WTC11 (cell line): Measurements from ENCODE around the gene SGPP2. TPM values are rescaled to one million over a fixed set of nuclear protein-coding genes. Genes with fewer than 3 reads are reported as not detected.
A peak's percentile ranks its signal among the peaks of the same experiment; 100 is the strongest.

Experiments
- ATAC-seq: fragments of 200-7000 bp; cut with Tn5 transposase; 2 replicates; pipeline ENCODE4 v1.10.0; 2021; ENCODE audit warnings: mild to moderate bottlenecking, moderate library complexity
- CTCF ChIA-PET: fragments of 300-600 bp; sonication (Branson Sonifier 250); formaldehyde crosslinking; loops from one replicate; lab custom pipeline; 2021; ENCODE audit warnings: antibody characterized with exemption; lab: Charles Lee
- POLR2A ChIA-PET: fragments of 350-600 bp; sonication (Branson Sonifier 250); formaldehyde crosslinking; loops from one replicate; lab custom pipeline; 2021; ENCODE audit warnings: antibody characterized with exemption; lab: Charles Lee
- DNase-seq: peaks from one replicate; pipeline ENCODE4 v3.0.0; 2021; ENCODE audit warnings: low spot score
- H3K27ac Mint-ChIP-seq: 2 replicates; pipeline ENCODE4 v1.8.0; 2021; ENCODE audit warnings: mixed read lengths
- H3K27me3 Mint-ChIP-seq: 2 replicates; pipeline ENCODE4 v1.8.0; 2021; ENCODE audit warnings: low read depth, mild to moderate bottlenecking, moderate library complexity, mixed read lengths
- H3K36me3 Mint-ChIP-seq: 2 replicates; pipeline ENCODE4 v1.8.0; 2021; ENCODE audit warnings: mixed read lengths
- H3K4me1 Mint-ChIP-seq: 2 replicates; pipeline ENCODE4 v1.8.0; 2022; ENCODE audit warnings: mixed read lengths
- H3K4me3 Mint-ChIP-seq: 2 replicates; pipeline ENCODE4 v1.8.0; 2021; ENCODE audit warnings: mild to moderate bottlenecking, moderate library complexity, mixed read lengths
- H3K9me3 Mint-ChIP-seq: 2 replicates; pipeline ENCODE4 v1.8.0; 2021; ENCODE audit warnings: mixed read lengths
- ARID4B ChIP-seq: sonication (generic); formaldehyde crosslinking; IDR thresholded peaks from 2 replicates; pipeline ENCODE4 v1.8.0; 2023; ENCODE audit warnings: missing genetic modification reagents, mild to moderate bottlenecking, borderline replicate concordance
- ATF2 ChIP-seq: sonication (generic); formaldehyde crosslinking; IDR thresholded peaks from 2 replicates; pipeline ENCODE4 v1.8.1; 2022; ENCODE audit warnings: low read depth, missing genetic modification reagents, borderline replicate concordance
- CREB1 ChIP-seq: sonication (generic); formaldehyde crosslinking; IDR thresholded peaks from 2 replicates; pipeline ENCODE4 v1.8.0; 2023; ENCODE audit warnings: mild to moderate bottlenecking, missing genetic modification reagents
- E2F1 ChIP-seq: sonication (generic); formaldehyde crosslinking; IDR thresholded peaks from 2 replicates; pipeline ENCODE4 v1.8.0; 2022; ENCODE audit warnings: mild to moderate bottlenecking, missing genetic modification reagents
- FOXK1 ChIP-seq: sonication (generic); formaldehyde crosslinking; IDR thresholded peaks from 2 replicates; pipeline ENCODE4 v1.8.0; 2022; ENCODE audit warnings: mild to moderate bottlenecking, moderate library complexity, missing genetic modification reagents
- GABPB1 ChIP-seq: sonication (generic); formaldehyde crosslinking; IDR thresholded peaks from 2 replicates; pipeline ENCODE4 v1.8.1; 2023; ENCODE audit warnings: mild to moderate bottlenecking, missing genetic modification reagents
- GRHL2 ChIP-seq: fragments of 250-450 bp; sonication (Bioruptor Pico); IDR thresholded peaks from 2 replicates; pipeline ENCODE4 v1.8.0; 2022; ENCODE audit warnings: mild to moderate bottlenecking, moderate library complexity; ENCODE audit not compliant: insufficient replicate concordance, severe bottlenecking
- HMGA2 ChIP-seq: fragments of 250-450 bp; sonication (Bioruptor Pico); IDR thresholded peaks from 2 replicates; pipeline ENCODE4 v1.4.0; 2021; ENCODE audit warnings: mild to moderate bottlenecking, moderate library complexity
- KAT7 ChIP-seq: sonication (generic); formaldehyde crosslinking; IDR thresholded peaks from 2 replicates; pipeline ENCODE4 v1.8.1; 2023; ENCODE audit warnings: missing genetic modification reagents, mild to moderate bottlenecking, borderline replicate concordance
- MXD4 ChIP-seq: fragments of 250-450 bp; sonication (Bioruptor Pico); IDR thresholded peaks from 2 replicates; pipeline ENCODE4 v1.8.0; 2021; ENCODE audit warnings: mild to moderate bottlenecking, moderate library complexity, borderline replicate concordance
- NR3C1 ChIP-seq: sonication (generic); formaldehyde crosslinking; conservative IDR thresholded peaks from 2 replicates; pipeline ENCODE4 v1.8.1; 2023; ENCODE audit warnings: low read depth, mild to moderate bottlenecking, missing genetic modification reagents
- SMAD4 ChIP-seq: sonication (generic); formaldehyde crosslinking; IDR thresholded peaks from 2 replicates; pipeline ENCODE4 v1.8.0; 2022; ENCODE audit warnings: mild to moderate bottlenecking, missing genetic modification reagents
- TEAD1 ChIP-seq: sonication (generic); formaldehyde crosslinking; IDR thresholded peaks from 2 replicates; pipeline ENCODE4 v1.8.0; 2022; ENCODE audit warnings: mild to moderate bottlenecking, missing genetic modification reagents
- ZNF219 ChIP-seq: sonication (generic); formaldehyde crosslinking; IDR thresholded peaks from 2 replicates; pipeline ENCODE4 v1.8.0; 2023; ENCODE audit warnings: missing genetic modification reagents, mild to moderate bottlenecking, borderline replicate concordance
- ZNF232 ChIP-seq: sonication (generic); formaldehyde crosslinking; IDR thresholded peaks from 2 replicates; pipeline ENCODE4 v1.8.0; 2022; ENCODE audit warnings: mild to moderate bottlenecking, missing genetic modification reagents
- ZNF317 ChIP-seq: sonication (generic); formaldehyde crosslinking; IDR thresholded peaks from 2 replicates; pipeline ENCODE4 v1.8.1; 2023; ENCODE audit warnings: low read depth, mild to moderate bottlenecking, moderate library complexity, missing genetic modification reagents, borderline replicate concordance
- ZNF423 ChIP-seq: fragments of 250-450 bp; sonication (Bioruptor Pico); IDR thresholded peaks from 2 replicates; pipeline ENCODE4 v2.1.2; 2022; ENCODE audit warnings: mild to moderate bottlenecking, moderate library complexity
- total RNA-seq: library from RNA; stranded (reverse); gene quantifications from 3 replicates; pipeline ENCODE4 v1.2.3, GENCODE V29; 2021
- TF ChIP-seq, protein P1 (sequence below): fragments of 200-600 bp; IDR thresholded peaks from 2 replicates; pipeline ENCODE4 v1.8.0; 2022; ENCODE audit warnings: antibody characterized with exemption
- TF ChIP-seq, protein P2 (sequence below): fragments of 250-450 bp; sonication (Bioruptor Pico); IDR thresholded peaks from 2 replicates; pipeline ENCODE4 v2.1.2; 2022; ENCODE audit warnings: mild to moderate bottlenecking, moderate library complexity
- TF ChIP-seq, protein P3 (sequence below): fragments of 250-450 bp; sonication (Bioruptor Pico); IDR thresholded peaks from 2 replicates; pipeline ENCODE4 v1.8.0; 2021; ENCODE audit warnings: mild to moderate bottlenecking

Gene SGPP2
- total RNA-seq, 1 experiment from 2014 or later: 0.07 TPM

- H3K36me3 Mint-ChIP-seq: no peaks in the 10 kb centered on the region
- no peak for DNase-seq
- H3K9me3 Mint-ChIP-seq: no peaks in the 10 kb centered on the region
- no peak overlapping the region for H3K27ac Mint-ChIP-seq
- H3K4me1 Mint-ChIP-seq: peaks cover 17% of the 10 kb centered on the region
- TF ChIP-seq TEAD1 (CRISPR knock-in tag): no peak
- peaks cover 90% of the 10 kb centered on the region for H3K27me3 Mint-ChIP-seq
- CTCF ChIA-PET: interaction anchor here (1.2 kb wide), 1 partner anchor 139 kb away, joined by 3 read pairs; no protein-coding TSS in a partner anchor
- POLR2A ChIA-PET: no interaction called here
- peak overlapping the region; percentile 82 for H3K4me3 Mint-ChIP-seq
- no peak for ATAC-seq
Observed at GRCh38 chr2:222423186-222423585, 1.2 kb upstream of the SGPP2 start.

DNA sequence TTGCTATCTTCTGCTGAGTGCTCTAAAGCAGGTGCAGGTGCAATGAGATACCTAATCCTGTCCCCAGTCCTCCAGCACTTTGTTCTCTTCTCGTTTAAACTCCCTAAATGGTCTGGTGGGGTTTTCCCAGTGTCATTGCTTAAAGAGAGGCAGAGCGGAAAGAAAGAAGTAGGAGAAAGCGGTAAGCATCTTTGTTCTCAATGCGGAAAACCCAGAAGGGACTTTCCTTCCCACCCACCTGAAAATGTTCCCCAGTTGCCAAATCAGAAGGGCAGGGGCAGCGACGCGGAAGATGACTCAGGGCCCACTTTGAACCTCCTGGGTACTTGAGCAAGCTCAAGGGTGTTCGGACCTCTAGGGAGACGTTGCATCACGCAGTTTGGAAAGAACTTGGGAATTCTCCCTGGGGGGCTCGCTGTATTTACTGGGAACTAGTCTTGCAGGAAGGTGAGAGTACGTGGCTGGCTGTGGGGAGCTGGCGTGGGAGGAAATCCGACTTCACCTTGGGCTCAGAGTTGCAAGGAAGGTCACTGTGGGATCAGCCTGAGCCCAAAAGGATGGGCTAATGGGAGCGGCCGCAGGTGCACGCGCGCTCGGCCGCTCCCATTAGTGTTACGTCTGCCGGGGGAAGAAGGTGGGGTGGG, 589 bp upstream of the SGPP2 start:
- ATAC-seq (peak; percentile 42; the same call in 1 of the 2 replicates), DNase-seq (no peak)
- peaks cover 90% of the 10 kb centered on the region for H3K27me3 Mint-ChIP-seq
- TF ChIP-seq FOXK1 (CRISPR knock-in tag) (no peak), HMGA2 (CRISPR knock-in tag) (no peak), ZNF423 (CRISPR knock-in tag) (no peak), NR3C1 (CRISPR knock-in tag) (no peak), ATF2 (no peak), MXD4 (CRISPR knock-in tag) (no peak), GABPB1 (no peak), ARID4B (CRISPR knock-in tag) (no peak), CREB1 (CRISPR knock-in tag) (no peak), KAT7 (no peak), SMAD4 (CRISPR knock-in tag) (no peak), E2F1 (CRISPR knock-in tag) (no peak), ZNF232 (CRISPR knock-in tag) (no peak), GRHL2 (CRISPR knock-in tag) (no peak), ZNF219 (CRISPR knock-in tag) (no peak), ZNF317 (CRISPR knock-in tag) (no peak)
- TF ChIP-seq, protein P1, sequence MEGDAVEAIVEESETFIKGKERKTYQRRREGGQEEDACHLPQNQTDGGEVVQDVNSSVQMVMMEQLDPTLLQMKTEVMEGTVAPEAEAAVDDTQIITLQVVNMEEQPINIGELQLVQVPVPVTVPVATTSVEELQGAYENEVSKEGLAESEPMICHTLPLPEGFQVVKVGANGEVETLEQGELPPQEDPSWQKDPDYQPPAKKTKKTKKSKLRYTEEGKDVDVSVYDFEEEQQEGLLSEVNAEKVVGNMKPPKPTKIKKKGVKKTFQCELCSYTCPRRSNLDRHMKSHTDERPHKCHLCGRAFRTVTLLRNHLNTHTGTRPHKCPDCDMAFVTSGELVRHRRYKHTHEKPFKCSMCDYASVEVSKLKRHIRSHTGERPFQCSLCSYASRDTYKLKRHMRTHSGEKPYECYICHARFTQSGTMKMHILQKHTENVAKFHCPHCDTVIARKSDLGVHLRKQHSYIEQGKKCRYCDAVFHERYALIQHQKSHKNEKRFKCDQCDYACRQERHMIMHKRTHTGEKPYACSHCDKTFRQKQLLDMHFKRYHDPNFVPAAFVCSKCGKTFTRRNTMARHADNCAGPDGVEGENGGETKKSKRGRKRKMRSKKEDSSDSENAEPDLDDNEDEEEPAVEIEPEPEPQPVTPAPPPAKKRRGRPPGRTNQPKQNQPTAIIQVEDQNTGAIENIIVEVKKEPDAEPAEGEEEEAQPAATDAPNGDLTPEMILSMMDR: no peak
- TF ChIP-seq, protein P2, sequence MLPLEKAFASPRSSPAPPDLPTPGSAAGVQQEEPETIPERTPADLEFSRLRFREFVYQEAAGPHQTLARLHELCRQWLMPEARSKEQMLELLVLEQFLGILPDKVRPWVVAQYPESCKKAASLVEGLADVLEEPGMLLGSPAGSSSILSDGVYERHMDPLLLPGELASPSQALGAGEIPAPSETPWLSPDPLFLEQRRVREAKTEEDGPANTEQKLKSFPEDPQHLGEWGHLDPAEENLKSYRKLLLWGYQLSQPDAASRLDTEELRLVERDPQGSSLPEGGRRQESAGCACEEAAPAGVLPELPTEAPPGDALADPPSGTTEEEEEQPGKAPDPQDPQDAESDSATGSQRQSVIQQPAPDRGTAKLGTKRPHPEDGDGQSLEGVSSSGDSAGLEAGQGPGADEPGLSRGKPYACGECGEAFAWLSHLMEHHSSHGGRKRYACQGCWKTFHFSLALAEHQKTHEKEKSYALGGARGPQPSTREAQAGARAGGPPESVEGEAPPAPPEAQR (CRISPR knock-in tag): no peak
- TF ChIP-seq, protein P3, sequence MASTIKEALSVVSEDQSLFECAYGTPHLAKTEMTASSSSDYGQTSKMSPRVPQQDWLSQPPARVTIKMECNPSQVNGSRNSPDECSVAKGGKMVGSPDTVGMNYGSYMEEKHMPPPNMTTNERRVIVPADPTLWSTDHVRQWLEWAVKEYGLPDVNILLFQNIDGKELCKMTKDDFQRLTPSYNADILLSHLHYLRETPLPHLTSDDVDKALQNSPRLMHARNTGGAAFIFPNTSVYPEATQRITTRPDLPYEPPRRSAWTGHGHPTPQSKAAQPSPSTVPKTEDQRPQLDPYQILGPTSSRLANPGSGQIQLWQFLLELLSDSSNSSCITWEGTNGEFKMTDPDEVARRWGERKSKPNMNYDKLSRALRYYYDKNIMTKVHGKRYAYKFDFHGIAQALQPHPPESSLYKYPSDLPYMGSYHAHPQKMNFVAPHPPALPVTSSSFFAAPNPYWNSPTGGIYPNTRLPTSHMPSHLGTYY (CRISPR knock-in tag): no peak
- no peak overlapping the region for H3K27ac Mint-ChIP-seq
- ChIA-PET CTCF (interaction anchor here (1.2 to 1.4 kb wide), 2 partner anchors 106 to 138 kb away, joined by 3 to 5 read pairs; no protein-coding TSS in a partner anchor), POLR2A (no interaction called here)
- peak overlapping the region; percentile 82 for H3K4me3 Mint-ChIP-seq
- H3K36me3 Mint-ChIP-seq: no peaks in the 10 kb centered on the region
- H3K4me1 Mint-ChIP-seq: peaks cover 17% of the 10 kb centered on the region
- H3K9me3 Mint-ChIP-seq: no peaks in the 10 kb centered on the region
